Neural cell (in vitro differentiated cells): Measurements from ENCODE around the gene DSTN. TPM values are rescaled to one million over a fixed set of nuclear protein-coding genes. Genes with fewer than 3 reads are reported as not detected.

ENCODE experiments used
- H2AFZ ChIP-seq: fragments of 200-600, 300-800 bp; sonication (generic), shearing (Covaris generic); 2 replicates; pipeline ENCODE4 v1.6.0; 2014; ENCODE audit warnings: low read depth, mild to moderate bottlenecking, antibody characterized with exemption, low read length, moderate library complexity
- H3F3A ChIP-seq: fragments of 200-600 bp; shearing (Covaris generic); 2 replicates; pipeline ENCODE4 v1.6.1; 2016; ENCODE audit warnings: mild to moderate bottlenecking, moderate library complexity, mixed read lengths, antibody characterized with exemption, low read length; ENCODE audit not compliant: insufficient read depth, poor library complexity, severe bottlenecking
- H3K27ac ChIP-seq: fragments of 200-600, 300-800 bp; sonication (generic), shearing (Covaris generic); 2 replicates; pipeline ENCODE4 v1.5.1; 2014; ENCODE audit warnings: mild to moderate bottlenecking, low read length, moderate library complexity
- H3K27me3 ChIP-seq: fragments of 300-800, 200-600 bp; sonication (generic), shearing (Covaris generic); 2 replicates; pipeline ENCODE4 v1.6.0; 2014; ENCODE audit warnings: mild to moderate bottlenecking, low read depth, low read length, moderate library complexity; ENCODE audit not compliant: insufficient read depth
- H3K36me3 ChIP-seq: fragments of 300-800, 200-600 bp; sonication (generic), shearing (Covaris generic); 2 replicates; pipeline ENCODE4 v1.5.1; 2014; ENCODE audit warnings: mild to moderate bottlenecking, antibody characterized with exemption, low read length, moderate library complexity; ENCODE audit not compliant: insufficient read depth
- H3K4me2 ChIP-seq: fragments of 300-800, 200-600 bp; sonication (generic), shearing (Covaris generic); 2 replicates; pipeline ENCODE4 v1.6.0; 2014; ENCODE audit warnings: mild to moderate bottlenecking, low read length
- H3K4me3 ChIP-seq: fragments of 300-800, 200-600 bp; sonication (generic), shearing (Covaris generic); 2 replicates; pipeline ENCODE4 v1.5.1; 2014; ENCODE audit warnings: mild to moderate bottlenecking, low read length, moderate library complexity
- H3K79me2 ChIP-seq: fragments of 200-600 bp; shearing (Covaris generic); replicated peaks from 2 replicates; pipeline ENCODE4 v1.6.0; 2014; ENCODE audit warnings: mild to moderate bottlenecking, low read length, moderate library complexity; ENCODE audit not compliant: insufficient read depth
- H3K9ac ChIP-seq: fragments of 300-800, 200-600 bp; sonication (generic), shearing (Covaris generic); 2 replicates; pipeline ENCODE4 v1.6.1; 2016; ENCODE audit warnings: mild to moderate bottlenecking, low read length, mixed read lengths
- H3K9me2 ChIP-seq: fragments of 200-600 bp; shearing (Covaris generic); 2 replicates; pipeline ENCODE4 v1.6.1; 2016; ENCODE audit warnings: mild to moderate bottlenecking, low read length, mixed read lengths; ENCODE audit not compliant: insufficient read depth
- H3K9me3 ChIP-seq: fragments of 200-600, 300-800 bp; sonication (generic), shearing (Covaris generic); 2 replicates; pipeline ENCODE4 v1.6.1; 2016; ENCODE audit warnings: mild to moderate bottlenecking, mixed run types, low read length, moderate library complexity, mixed read lengths
- H4K20me1 ChIP-seq: fragments of 200-600 bp; shearing (Covaris generic); 2 replicates; pipeline ENCODE4 v1.6.1; 2016; ENCODE audit warnings: mild to moderate bottlenecking, mixed run types; ENCODE audit not compliant: insufficient read depth
- EP300 ChIP-seq: fragments of 450-650 bp; conservative IDR thresholded peaks from 2 replicates; pipeline ENCODE4 v1.6.1; 2014; ENCODE audit warnings: antibody characterized with exemption, mild to moderate bottlenecking, moderate library complexity; ENCODE audit not compliant: poor library complexity, severe bottlenecking
- EZH2 ChIP-seq: fragments of 200-600, 300-800 bp; shearing (Covaris generic), sonication (generic); IDR thresholded peaks from 2 replicates; pipeline ENCODE4 v1.6.1; 2014; ENCODE audit warnings: antibody characterized with exemption, low read length, borderline replicate concordance, mild to moderate bottlenecking; ENCODE audit not compliant: insufficient read depth, poor library complexity, severe bottlenecking
- MXI1 ChIP-seq: fragments of 450-650 bp; conservative IDR thresholded peaks from 2 replicates; pipeline ENCODE4 v1.6.1; 2014; ENCODE audit warnings: antibody characterized with exemption, mild to moderate bottlenecking; ENCODE audit not compliant: poor library complexity, severe bottlenecking
- POLR2AphosphoS5 ChIP-seq: IDR thresholded peaks from 2 replicates; pipeline ENCODE4 v1.6.1; 2012
- RAD21 ChIP-seq: fragments of 450-650 bp; conservative IDR thresholded peaks from 2 replicates; pipeline ENCODE4 v1.6.1; 2014; ENCODE audit warnings: antibody characterized with exemption, mild to moderate bottlenecking, moderate library complexity
- SMC3 ChIP-seq: fragments of 450-650 bp; conservative IDR thresholded peaks from 2 replicates; pipeline ENCODE4 v1.6.1; 2014; ENCODE audit warnings: antibody characterized with exemption, mild to moderate bottlenecking, moderate library complexity; ENCODE audit not compliant: poor library complexity
- TAF1 ChIP-seq: IDR thresholded peaks from 2 replicates; pipeline ENCODE4 v1.6.1; 2012; ENCODE audit warnings: low read depth
- polyA plus RNA-seq: library from polyadenylated mRNA; depleted of rRNA; stranded (reverse); fragments of >200 nt; gene quantifications from 2 replicates; pipeline ENCODE4 v1.2.3, GENCODE V29; 2014
- TF ChIP-seq, protein P1 (sequence below): IDR thresholded peaks from 2 replicates; pipeline ENCODE4 v1.6.1; 2012; ENCODE audit warnings: borderline replicate concordance
- TF ChIP-seq, protein P2 (sequence below): fragments of 450-650 bp; IDR thresholded peaks from 2 replicates; pipeline ENCODE4 v1.5.1; 2014; ENCODE audit warnings: antibody characterized with exemption, mild to moderate bottlenecking, moderate library complexity; ENCODE audit not compliant: poor library complexity, severe bottlenecking

The DSTN gene
- polyA plus RNA-seq, 1 donor from 2014 or later: 276 TPM

DNA sequence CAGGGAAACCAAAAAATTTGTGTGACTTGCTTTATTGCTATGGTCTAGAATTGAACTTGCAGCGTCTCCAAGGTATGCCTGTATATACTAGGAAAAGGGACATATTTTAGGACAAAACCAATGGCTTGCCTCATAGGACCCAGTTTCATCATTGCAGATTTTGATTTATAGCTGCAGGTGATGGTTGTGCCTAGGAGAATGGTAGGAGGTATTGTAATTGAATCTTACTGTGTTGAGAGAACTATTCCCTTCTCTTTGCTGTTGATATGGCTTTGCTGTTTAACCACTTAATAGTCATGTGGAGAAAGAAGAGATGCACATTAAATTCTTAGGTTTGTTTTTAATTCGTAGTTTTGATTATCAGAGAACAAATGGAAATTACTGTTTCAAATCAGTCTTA, 16.4 kb downstream of the DSTN start:
- Histone ChIP-seq H3K9me3 (no peaks in the 10 kb centered on the region), H3K4me2 (no peak overlapping the region), H3K27ac (no peak overlapping the region), H2AFZ (no peak overlapping the region), H3K9me2 (no peaks in the 10 kb centered on the region), H3K36me3 (no peaks in the 10 kb centered on the region), H3K79me2 (peaks cover 53% of the 10 kb centered on the region), H3K27me3 (no peaks in the 10 kb centered on the region), H3K9ac (no peak overlapping the region), H4K20me1 (peaks cover 8% of the 10 kb centered on the region), H3K4me3 (no peak overlapping the region), H3F3A (no peaks in the 10 kb centered on the region)
- TF ChIP-seq MXI1 (no peak), EZH2 (no peak), SMC3 (no peak), POLR2AphosphoS5 (no peak), EP300 (no peak), TAF1 (no peak), RAD21 (no peak)
- TF ChIP-seq, protein P1, sequence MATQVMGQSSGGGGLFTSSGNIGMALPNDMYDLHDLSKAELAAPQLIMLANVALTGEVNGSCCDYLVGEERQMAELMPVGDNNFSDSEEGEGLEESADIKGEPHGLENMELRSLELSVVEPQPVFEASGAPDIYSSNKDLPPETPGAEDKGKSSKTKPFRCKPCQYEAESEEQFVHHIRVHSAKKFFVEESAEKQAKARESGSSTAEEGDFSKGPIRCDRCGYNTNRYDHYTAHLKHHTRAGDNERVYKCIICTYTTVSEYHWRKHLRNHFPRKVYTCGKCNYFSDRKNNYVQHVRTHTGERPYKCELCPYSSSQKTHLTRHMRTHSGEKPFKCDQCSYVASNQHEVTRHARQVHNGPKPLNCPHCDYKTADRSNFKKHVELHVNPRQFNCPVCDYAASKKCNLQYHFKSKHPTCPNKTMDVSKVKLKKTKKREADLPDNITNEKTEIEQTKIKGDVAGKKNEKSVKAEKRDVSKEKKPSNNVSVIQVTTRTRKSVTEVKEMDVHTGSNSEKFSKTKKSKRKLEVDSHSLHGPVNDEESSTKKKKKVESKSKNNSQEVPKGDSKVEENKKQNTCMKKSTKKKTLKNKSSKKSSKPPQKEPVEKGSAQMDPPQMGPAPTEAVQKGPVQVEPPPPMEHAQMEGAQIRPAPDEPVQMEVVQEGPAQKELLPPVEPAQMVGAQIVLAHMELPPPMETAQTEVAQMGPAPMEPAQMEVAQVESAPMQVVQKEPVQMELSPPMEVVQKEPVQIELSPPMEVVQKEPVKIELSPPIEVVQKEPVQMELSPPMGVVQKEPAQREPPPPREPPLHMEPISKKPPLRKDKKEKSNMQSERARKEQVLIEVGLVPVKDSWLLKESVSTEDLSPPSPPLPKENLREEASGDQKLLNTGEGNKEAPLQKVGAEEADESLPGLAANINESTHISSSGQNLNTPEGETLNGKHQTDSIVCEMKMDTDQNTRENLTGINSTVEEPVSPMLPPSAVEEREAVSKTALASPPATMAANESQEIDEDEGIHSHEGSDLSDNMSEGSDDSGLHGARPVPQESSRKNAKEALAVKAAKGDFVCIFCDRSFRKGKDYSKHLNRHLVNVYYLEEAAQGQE: no peak
- TF ChIP-seq, protein P2, sequence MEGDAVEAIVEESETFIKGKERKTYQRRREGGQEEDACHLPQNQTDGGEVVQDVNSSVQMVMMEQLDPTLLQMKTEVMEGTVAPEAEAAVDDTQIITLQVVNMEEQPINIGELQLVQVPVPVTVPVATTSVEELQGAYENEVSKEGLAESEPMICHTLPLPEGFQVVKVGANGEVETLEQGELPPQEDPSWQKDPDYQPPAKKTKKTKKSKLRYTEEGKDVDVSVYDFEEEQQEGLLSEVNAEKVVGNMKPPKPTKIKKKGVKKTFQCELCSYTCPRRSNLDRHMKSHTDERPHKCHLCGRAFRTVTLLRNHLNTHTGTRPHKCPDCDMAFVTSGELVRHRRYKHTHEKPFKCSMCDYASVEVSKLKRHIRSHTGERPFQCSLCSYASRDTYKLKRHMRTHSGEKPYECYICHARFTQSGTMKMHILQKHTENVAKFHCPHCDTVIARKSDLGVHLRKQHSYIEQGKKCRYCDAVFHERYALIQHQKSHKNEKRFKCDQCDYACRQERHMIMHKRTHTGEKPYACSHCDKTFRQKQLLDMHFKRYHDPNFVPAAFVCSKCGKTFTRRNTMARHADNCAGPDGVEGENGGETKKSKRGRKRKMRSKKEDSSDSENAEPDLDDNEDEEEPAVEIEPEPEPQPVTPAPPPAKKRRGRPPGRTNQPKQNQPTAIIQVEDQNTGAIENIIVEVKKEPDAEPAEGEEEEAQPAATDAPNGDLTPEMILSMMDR: no peak

DNA sequence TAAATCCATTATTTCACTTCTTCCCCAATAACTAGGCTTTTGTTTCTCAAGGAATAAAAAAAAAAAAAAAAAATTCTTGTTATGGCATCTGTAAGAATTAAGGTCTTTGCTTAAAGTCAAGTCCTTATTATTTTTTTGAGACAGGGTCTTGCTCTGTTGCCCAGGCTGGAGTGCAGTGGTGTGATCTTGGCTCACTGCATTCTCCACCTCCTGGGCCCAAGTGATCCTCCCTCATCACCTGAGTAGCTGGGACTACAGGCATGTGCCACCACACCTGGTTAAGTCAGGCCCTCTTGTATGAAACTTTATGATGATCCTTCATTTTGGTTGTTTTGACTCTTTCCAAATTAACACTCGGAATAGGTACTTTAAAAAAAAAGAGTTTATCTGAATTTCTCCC, 17.3 kb downstream of the DSTN start:
- Histone ChIP-seq H3K79me2 (peaks cover 46% of the 10 kb centered on the region), H3K9me2 (no peaks in the 10 kb centered on the region), H3K9ac (no peak overlapping the region), H4K20me1 (peaks cover 8% of the 10 kb centered on the region), H3K9me3 (no peaks in the 10 kb centered on the region), H3K27me3 (no peaks in the 10 kb centered on the region), H3K36me3 (no peaks in the 10 kb centered on the region), H2AFZ (no peak overlapping the region), H3K4me3 (no peak overlapping the region), H3K27ac (no peak overlapping the region), H3F3A (no peaks in the 10 kb centered on the region), H3K4me2 (no peak overlapping the region)
- no peak for TF ChIP-seq TAF1
- no peak for TF ChIP-seq EZH2
- TF ChIP-seq EP300: no peak
- no peak for TF ChIP-seq POLR2AphosphoS5
- no peak for TF ChIP-seq MXI1
- no peak for TF ChIP-seq SMC3
- TF ChIP-seq, protein P1: no peak
- TF ChIP-seq, protein P2: no peak
- no peak for TF ChIP-seq RAD21
